ENCODE measurements around the gene HMGXB3.
"Not testable (repeated sequence)": the region's sequence is repeated elsewhere in the genome, so short reads cannot be mapped to it uniquely, and the experiment has no call there.

The HMGXB3 gene

GRCh38 chr5:150081541-150082283 is 81.2 kb downstream of the HMGXB3 start:
- TF ChIP-seq CTCF (IDR thresholded peaks at IDR 0.05; ENCODE audit: low read depth, low read length), result no peak
- TF ChIP-seq MYC (IDR thresholded peaks at IDR 0.05; ENCODE audit: low read depth, low read length), result peak; percentile 51; the same call in 1 of the 2 replicates
- DNase-seq (ENCODE audit: low read depth), result peak; percentile 94
- peak overlapping the region; percentile 25 for H3K4me3 ChIP-seq (ENCODE audit: low read depth, low read length)

DNA sequence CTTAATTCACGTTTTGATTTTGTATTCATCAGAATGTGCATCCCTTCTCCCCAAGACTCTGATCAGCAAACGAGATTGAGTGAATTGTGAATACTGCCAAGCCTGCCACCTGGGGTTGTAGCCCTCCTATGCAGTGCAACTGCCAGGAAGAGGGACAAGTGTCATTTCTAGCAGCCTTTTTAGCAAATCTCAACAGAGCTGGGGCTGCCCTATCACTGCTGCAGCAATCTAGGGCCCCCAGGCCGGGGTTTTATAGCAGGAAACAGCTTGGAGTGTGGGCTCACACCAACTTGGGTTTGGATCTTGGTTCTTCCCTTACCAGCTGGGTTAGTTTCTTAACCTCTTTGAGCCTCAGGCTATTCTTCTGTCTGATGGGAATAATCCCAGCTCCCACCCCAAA is 81.8 kb downstream of the HMGXB3 start:
- no peak overlapping the region for H3K4me3 ChIP-seq (ENCODE audit: low read depth, low read length)
- no peak for TF ChIP-seq MYC (IDR thresholded peaks at IDR 0.05; ENCODE audit: low read depth, low read length)
- no peak for TF ChIP-seq MAX (IDR thresholded peaks at IDR 0.05; ENCODE audit: low read depth, low read length)
- TF ChIP-seq CTCF (IDR thresholded peaks at IDR 0.05; ENCODE audit: low read depth, low read length), result no peak
- TF ChIP-seq POLR2A (IDR thresholded peaks at IDR 0.05; ENCODE audit: extremely low read depth, insufficient read length), result no peak
- DNase-seq (ENCODE audit: low read depth), result peak; percentile 76

DNA sequence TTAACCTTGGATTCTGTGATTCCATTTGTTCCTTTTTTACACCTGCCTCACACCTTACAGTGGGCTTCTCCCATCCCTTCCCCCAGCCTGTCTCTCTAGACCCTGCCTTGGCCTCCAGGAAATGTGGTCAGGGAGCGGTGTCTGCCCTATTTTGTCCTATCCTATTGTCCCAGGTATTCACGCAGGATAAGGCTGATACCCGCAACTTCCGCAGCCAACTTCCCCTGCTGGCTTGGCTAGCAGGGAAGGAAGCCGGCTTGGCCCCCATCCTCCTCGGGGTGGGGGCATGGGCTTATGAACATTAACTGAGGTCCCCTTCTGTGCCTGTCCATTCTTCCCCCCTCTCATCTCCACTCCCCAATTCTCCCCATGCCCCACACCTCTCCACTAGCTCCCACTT is 82.3 kb downstream of the HMGXB3 start:
- DNase-seq (ENCODE audit: low read depth), result no peak
- no peak overlapping the region for H3K4me3 ChIP-seq (ENCODE audit: low read depth, low read length)
- TF ChIP-seq POLR2A (IDR thresholded peaks at IDR 0.05; ENCODE audit: extremely low read depth, insufficient read length) (no peak), CTCF (IDR thresholded peaks at IDR 0.05; ENCODE audit: low read depth, low read length) (no peak), MYC (IDR thresholded peaks at IDR 0.05; ENCODE audit: low read depth, low read length) (no peak), MAX (IDR thresholded peaks at IDR 0.05; ENCODE audit: low read depth, low read length) (no peak)

DNA sequence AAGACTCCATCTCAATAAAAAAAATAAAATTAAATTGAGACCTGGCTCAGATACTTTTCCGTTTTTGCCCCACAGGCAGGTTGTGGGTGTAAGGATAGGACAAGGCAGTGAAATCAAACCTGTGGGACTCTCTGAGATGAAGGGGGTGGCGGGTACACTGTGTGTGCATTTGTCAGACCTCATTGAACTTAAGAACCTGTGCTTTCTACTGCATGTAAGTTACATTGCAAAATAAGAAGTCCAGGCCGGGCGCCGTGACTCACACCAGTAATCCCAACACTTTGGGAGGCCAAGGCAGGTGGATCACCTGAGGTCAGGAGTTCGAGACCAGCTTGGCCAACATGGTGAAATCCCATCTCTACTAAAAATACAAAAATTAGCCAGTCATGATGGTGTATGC is 84.2 kb downstream of the HMGXB3 start:
- not testable (repeated sequence) for H3K4me3 ChIP-seq (ENCODE audit: low read depth, low read length); DNase-seq (ENCODE audit: low read depth)

DNA sequence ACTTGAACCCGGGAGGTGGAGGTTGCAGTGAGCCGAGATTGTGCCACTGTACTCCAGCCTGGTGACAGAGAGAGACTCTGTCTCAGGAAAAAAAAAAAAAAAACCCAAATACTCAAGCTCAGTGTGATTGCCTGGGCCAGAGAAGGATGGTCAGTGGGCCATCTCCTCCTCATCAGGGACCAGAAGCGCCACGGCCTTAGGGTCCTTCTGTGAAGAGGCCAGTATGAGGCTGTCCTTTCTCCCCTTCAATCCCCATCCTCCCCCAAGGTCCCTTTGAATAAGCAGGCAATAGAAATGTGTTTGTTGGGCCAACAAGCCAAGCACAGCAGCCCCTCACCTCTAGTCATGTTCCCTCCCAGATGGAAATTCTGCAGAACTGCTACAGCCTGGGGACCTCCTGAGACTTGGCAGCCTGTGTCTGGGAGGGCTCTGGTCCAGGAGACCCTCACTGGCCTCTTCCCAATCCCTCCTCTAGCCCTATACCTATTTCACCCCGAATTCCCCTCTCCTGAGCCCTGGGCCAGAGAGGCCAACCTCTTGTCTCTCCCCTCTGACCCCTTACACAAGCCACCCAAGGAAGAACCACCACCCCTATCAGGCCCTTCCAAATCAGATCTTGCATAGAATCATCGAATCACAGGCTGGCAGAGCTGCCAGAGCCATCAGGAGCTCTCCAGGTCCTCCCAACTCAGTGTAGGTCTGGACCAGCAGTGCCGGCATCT is 84.8 kb downstream of the HMGXB3 start:
- H3K4me3 ChIP-seq (ENCODE audit: low read depth, low read length), result peak overlapping the region; percentile 48
- no peak for TF ChIP-seq MYC (IDR thresholded peaks at IDR 0.05; ENCODE audit: low read depth, low read length)
- no peak for TF ChIP-seq MAX (IDR thresholded peaks at IDR 0.05; ENCODE audit: low read depth, low read length)
- no peak for TF ChIP-seq POLR2A (IDR thresholded peaks at IDR 0.05; ENCODE audit: extremely low read depth, insufficient read length)
- TF ChIP-seq CTCF (IDR thresholded peaks at IDR 0.05; ENCODE audit: low read depth, low read length), result no peak
- no peak for DNase-seq (ENCODE audit: low read depth)

DNA sequence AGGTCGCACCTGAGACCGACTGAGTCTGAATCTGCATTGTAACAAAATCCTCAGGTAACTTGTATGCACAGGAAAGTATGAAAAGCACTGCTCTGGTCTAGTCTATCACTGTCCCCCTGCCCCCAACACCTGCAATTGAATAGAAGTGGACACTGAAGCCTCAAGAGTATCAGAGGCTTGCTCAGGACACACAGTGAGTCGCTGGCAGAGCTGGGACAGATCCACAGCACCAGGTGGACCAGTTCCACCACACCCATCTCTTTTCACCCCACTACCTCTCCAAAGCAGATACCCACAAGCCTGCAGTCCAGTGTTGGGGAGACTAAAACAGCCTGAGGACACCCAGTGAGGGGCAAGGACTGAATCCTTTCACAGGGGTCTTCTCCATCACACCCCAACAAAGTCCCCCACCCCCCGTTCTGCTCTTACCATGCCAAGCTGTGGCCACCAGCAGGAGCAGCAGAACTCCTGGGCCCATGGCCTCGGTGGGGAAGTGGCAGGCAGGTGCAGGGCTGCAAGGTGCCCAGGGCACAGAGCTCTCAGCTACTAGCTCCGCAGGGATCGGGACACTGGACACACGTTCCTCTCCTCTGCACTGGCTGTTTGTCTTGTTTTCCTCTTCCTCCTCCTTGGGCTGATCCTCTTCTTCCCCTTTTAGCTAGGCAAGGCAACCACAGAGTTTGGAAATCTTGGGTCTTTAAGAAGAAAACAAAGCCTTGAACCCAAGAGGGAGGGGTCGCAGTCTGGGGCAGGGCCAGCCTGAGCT is 85.6 kb downstream of the HMGXB3 start, which contains the start of gene CSF1R:
Gene CSF1R (minus strand): TSS at position 605 of the 766 bp plus-strand sequence. CDS start 127 bp downstream, at position 478.
- DNase-seq (ENCODE audit: low read depth), result peak; percentile 81
- TF ChIP-seq CTCF (IDR thresholded peaks at IDR 0.05; ENCODE audit: low read depth, low read length) (no peak), POLR2A (IDR thresholded peaks at IDR 0.05; ENCODE audit: extremely low read depth, insufficient read length) (no peak), MYC (IDR thresholded peaks at IDR 0.05; ENCODE audit: low read depth, low read length) (no peak), MAX (IDR thresholded peaks at IDR 0.05; ENCODE audit: low read depth, low read length) (no peak)
- H3K4me3 ChIP-seq (ENCODE audit: low read depth, low read length), result peak within 1 kb of the TSS; percentile 48
